Dermis blood vessel endothelial cell (primary cell): ENCODE data around the gene UBE2O. TPM values are rescaled to one million over a fixed set of nuclear protein-coding genes. Genes with fewer than 3 reads are reported as not detected.

ENCODE experiments used
- DNase-seq: peaks from one replicate; pipeline ENCODE4 v3.0.0; 2010
- total RNA-seq: library from RNA; depleted of rRNA; stranded (reverse); fragments of >200 nt; gene quantifications from 2 replicates; pipeline ENCODE4 v1.2.3, GENCODE V29; 2014

Gene UBE2O
- total RNA-seq, 1 donor from 2014 or later: 20.9 TPM

DNA sequence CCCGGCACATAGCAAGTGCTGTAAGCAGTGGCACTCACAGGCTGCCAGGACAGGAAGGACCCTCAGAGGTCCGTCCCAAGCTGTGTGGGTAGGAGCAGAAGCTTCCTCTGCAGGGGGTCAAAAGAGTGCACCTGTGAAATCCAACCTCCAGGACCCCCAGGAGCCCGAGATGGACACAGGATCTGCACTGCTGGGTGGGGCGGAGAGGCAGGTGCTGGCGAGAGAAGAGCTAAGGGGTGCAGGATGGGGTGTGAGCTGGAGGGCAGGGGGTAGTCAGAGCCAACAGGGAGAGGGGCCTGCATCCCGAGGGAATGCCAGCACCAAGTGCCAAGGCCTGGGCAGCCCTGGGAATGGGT, 13.8 kb upstream of the UBE2O start:
- DNase-seq: no peak

DNA sequence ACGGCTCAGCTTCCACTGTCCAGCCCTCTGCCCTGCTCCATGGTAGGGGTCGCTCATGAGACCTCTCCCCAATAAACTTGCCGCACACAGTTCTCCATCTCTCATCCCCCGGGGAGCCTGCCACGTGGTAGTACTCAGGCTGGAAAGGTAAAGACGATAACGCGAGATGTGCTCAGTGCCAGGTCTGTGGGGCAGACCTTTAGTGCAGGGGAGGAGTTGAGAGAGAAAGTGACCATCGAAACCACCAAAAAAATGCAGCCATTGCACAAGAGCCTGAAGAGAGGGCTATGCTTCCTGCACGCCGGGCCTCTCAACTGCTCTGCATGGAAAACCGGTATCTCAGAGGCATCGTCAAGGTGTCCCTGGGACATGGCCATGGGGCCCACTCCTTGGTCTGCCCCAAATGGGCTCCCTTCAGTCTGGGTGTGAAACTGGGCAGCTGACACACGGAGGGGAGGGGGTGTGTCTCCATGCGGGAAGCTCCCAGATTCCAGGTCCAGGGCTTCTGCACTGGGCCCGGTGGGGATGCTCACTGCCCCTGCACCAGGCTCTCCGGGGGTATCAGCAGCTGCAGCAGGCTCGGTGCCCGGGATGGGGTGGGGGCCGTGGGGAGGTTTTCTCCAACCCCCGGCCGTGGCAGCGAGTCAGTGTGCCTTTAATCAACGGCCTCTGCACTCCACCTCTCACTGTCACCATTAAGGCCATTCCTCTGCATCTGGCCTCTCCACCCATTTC, 9.8 kb upstream of the UBE2O start:
- DNase-seq: no peak

DNA sequence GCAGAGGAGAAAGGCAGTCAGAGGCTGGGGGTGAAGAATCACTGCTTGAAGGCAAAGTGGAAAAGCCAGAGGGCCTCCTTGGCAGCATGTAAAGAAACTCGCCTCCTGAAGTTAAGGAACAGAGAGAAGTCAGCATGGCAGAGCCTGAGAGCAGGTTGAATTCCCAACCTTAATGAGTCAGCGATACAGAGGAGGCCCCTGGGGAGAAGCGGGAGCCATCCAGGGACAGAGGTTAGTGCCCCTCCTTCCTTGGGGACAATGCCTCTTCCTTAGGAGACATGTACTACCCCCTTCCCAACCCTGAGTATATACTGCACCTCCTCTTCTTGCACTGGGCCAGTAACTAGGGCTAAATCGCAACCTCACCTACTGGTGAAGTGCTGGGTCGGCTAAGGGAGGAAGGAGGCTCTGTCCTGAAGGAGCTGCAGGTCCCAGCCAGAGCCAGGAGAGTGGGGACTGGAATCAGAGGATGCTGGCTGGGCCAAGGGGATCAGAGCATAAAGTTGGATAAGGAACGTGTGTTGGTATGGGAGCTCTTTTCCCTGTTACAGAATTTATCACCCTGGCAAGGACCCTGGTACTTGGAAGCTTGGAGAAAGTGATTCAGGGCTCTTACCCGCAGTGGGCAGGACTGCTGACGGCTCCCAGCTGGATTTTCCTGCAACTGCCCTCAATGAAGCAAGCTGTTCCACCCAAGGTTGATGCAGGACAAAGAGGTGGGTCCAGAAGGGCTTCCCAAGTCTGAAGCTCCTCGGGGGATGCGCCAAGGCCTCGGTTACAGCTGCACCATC, 9.0 kb upstream of the UBE2O start:
- DNase-seq: no peak

DNA sequence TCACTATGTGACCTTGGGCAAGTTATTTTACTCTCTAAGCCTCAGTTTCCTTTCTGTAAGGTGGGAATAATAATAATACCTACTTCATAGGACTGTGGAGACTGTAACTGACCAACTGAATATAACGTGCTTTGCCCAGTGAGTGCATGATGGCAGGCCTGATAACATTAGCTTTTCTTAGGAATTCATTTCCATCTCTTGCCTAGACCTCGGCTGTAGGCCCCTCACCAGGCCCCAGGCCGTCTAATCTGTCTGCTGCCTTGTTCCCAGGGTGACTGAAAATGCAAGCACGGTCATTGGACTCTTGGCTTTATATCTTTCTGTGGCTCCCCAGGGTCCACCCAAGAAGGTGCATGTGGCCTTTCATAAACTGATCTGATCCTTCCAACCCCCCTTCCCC, 6.7 kb upstream of the UBE2O start:
- DNase-seq: no peak

DNA sequence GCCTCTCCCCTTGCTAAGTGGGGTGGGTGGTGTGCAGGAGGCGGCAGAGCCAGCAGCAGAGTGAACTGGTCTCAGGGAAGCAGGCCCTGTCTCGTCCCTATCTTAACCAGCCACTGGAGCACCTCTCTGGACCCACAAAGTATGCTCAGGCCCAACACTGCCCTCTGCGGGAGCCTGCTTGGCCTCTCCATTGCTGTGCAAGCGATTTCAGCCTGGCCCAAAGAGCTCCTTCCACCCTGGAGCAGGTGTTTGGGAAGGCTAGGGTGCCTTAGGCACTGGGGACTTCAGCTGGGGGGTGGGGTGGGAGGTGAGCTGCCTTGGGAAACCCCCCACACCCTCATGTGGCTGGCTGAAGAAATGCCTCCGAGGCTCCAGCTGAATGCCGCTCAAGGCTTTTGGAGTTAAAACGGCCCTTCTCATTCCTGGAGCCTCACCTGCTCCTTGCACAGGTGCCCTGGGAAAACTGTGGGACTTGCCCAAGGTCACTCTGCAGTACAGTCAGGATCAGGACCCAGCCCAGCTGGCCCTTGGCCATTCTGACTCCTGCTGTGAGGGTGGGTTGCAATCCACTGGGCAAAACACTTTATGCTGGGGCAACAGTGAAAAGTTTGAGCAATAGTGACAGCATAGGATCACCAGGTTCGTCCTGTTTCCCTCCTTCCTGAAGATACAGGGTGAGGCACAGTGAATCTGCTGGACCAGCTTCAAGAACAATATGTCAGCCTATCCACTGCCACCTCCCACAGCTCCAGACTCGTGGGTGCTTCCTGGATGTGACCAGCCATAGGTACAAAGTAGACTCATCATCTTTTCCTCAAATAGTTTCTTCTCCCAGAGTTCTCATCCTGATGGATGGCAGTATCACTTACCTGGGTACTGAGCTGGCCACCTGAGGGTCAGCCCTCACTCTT, 5.9 kb upstream of the UBE2O start:
- peak; percentile 79 for DNase-seq

DNA sequence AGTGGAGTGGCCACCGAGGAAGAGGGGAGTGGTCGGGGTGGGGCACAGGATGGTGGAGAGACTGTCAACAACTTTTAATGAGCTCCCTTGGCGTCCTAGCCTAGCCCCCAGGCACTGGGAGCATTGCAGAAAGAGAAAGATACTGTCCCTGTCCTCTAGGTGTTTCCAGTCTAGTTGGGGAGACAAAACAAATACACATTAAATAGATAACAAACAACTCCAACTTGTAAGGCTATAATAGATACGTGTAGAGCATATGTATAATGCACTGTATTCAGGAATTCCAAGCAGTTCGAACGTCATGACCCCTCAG, 435 bp upstream of the UBE2O start:
- no peak for DNase-seq

DNA sequence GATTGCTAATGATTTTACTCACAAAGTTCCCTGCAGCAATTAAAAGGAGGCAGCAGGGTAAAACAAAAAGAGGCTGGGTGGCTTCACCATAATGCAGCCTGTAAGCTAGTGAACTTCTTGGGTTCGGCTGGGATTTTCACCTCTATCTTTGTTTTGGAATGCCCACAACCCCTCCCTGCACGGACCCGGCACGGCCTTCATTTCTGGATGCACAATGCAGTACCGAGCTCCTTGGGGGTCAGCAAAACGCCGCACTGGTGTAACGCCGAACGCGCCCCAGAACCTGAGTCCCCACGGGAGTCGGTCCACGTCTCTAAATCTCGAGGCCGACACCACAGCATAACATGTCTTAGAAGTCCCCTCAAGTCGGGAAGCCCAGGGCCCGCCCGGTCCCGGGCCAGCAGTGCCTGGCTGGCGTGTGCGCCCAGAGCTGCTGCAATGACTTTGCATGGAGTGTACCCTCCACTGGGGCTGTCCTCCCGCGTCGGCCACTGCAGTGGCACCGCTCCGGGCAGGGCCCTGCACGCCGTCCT, 759 bp downstream of the UBE2O start:
- peak; percentile 30 for DNase-seq

DNA sequence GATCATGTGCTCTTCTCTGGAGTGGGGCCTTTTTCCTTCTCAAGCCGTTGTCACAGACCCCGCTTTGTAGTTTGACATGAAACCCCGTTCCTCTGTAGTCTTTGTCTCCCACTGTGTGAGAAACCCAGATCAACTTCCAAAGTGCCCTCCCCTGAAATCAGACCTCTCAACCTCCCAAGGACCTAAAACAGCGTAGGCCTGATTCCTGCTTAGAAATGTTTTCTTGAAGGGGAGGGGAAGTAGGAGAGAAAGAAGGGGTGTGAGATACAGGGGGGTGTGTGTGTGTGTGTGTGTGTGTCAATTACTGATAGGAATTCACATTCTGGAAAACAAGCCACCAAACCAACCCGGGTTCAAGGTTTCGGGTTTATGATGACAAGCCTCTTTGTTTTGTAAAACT, 1.4 kb downstream of the UBE2O start:
- DNase-seq: no peak

DNA sequence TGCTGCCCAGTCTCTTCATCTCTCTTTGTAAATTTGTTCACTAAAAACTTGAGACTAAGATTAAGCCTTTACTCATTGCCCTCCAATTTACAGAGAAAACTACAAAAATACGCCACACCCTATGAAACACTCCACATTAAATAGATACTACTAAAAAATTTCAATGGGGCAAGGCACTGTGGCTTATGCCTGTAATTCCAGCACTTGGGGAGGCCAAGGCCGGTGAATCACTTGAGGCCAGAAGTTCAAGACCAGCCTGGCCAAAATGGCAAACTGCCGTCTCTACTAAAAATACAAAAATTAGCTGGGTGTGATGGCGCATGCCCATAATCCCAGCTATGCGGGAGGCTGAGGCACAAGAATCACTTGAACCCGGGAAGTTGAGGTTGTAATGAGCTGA, 3.8 kb downstream of the UBE2O start:
- no peak for DNase-seq

DNA sequence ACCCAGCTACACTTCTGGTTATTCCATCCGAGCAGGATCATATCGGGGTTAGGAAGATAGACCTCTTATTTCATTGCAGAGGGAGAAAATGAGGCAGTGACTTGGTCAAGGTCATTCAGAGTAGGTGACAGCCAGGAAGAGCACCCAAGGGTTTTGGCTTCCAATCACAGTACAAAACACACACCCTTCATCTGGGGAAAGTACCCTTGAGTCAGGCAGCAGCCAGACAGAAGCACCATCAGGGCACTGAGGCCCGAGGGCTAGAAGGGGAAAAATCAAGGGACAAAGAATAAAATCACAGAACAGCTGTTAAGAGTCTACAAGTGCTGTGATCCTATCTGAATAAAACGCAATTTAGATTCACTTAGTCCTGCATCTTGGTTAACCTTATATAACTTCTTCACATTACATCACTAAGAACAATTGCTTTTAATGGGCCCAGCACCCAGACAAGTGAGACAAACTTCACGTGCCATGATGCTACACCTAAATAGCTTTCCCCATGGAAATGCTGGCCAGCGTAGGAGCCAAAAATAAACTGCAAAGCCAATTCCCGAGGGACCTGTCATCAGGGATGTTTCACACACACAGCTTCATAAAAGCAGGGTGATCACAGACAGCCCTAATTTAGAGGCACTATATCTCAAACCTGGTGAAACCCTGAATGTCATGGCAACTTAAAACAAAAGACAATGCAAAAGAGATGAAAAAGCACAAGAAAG, 4.9 kb downstream of the UBE2O start:
- DNase-seq: no peak

DNA sequence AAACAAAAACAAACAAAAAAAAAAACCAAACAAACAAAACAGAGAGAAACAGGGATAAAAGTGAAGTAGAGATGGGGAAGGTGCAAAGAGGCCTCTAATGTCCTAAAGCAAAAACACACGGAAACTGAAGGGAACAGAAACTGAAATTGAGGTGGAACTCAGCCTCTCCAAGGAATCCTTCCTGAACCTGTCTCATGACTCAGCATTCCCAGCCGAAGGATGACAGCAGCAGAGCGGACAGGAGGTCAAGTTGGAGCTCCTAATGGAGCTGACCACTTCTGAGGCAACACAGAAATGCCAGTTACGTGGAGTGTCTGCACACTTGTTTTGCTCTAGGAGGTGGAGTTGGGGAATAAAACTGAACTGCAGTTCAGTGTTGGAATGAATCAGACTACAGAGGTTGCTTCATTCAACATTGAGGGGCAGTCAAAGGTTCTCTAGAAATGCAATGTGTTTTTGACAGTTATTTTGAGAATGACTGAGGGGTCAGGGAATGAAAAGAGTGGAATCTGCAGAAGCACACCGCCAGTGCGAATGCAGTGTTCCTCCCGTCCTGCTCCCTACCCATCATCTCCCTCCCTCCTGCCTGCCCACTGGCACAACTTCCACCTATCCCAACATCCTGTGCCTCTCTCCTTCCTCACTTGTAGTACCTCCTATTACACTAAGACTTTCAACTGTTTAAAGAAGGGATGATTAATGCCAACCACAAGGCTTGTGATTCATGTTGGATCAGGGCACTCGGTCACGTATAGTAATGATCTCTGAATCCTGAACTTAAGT, 6.3 kb downstream of the UBE2O start:
- DNase-seq: peak; percentile 52

DNA sequence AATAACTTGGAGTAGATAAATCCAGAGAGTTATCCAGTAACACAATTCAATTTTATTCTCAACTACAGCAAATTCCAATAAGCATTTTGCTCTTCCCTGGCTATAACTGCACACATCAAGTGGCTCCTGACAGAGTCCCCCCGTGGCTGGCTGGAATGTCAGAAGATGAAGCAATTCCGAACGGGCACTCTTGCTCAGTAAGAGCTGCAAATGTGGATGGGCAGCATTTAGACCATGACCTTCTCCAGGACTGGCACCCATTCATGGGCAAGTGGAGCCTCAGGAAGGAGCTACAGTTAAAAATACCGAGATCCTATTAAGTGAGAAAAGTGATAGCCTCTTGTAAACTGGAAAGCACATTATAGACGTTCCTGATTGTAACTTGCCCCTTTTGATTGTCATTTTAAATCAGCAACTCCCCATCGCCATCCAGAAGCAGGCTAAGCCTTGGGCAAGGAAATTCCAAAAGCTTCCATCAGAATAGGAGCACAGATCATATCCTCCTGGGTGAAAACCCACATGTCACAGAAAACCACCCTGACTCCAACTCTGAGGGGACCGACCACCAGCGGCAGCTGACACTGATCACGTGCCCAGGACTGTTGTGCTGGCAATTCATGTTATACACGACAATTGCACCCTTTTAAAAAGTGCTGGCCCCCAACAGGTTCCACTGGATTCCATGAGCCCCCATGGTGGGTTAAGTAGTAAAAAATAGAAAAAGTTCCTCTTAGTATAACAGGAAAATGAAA, 7.1 kb downstream of the UBE2O start:
- DNase-seq: no peak

DNA sequence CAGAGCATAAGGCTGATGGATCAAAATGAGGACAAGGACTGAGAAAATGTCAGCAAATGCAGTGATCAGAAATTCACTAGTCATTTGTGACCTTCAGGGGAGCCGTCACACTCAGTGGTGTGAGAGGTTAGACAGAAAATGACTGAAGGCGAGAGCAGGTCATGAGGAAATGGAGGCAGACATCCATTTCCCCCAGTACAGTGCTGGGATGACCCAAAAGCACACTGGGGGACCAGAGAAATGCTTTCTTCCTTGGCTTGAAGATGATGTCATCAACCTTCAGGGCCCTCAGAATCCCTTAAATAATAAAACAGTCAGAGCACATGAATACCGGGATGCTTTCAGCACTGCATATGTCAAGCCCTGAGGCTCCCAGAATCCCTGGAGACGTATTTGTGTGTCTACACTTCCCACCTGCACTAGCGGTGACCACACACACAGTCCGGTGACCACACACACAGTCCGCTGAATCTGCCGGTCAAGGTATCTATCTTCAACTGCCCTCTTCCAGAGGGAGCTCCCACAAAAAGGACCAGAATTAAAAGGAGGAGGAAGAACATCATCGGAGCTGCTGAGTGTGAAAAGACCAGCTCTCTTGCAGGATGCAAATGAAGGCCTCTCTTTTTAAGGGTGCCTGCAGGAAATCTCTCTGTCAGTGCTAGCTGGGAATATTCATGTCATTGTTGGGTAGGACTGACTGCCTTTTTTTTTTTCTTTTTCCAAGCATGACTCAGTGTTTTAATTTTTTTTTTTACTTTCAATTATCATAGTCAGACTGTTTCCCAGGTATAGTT, 8.2 kb downstream of the UBE2O start:
- DNase-seq: peak; percentile 22

DNA sequence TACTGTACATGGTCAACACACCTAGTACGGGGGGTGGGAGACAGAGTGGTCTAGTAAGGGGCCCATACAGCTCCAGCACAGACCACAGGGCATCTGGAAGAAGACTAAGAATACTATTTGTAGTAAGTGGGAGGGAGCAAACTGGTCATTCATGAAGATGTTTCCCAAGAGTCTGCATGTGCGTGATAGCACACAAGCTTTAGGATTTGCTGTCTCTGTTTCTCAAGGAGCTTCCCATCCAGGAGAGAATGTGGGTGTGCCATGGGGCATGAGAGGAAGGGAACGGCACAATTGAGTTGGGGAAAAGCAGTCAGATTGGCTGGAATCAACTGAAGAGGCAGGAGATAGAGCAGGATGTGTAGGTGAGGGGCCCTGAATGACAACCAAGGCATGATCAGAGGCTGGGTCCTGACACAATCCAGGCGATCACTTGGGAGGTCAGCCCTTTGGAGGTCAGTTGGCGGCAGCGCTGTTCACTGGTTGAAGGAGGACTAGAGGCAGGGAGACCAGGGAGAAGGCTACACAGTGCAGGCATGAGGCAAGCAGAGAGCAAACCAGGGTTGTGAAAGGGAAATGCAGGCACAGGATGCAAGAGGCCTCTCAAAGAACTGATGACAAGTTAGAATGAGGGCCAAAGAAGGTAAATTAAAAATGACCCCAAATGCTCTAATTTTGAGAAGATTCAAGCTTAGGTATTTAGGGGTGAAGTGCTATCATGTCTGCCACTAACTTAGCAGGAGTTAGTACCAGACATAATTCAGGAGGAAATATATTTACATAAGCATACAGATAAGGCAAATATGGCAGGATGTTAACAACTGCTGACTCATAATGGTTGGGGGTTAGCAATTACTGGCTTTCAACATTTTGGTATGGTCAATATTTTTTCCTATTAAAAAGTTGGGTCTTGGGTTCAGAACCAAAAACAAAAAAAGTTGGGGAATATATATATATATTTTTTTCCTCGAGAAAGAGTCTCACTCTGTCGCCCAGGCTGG, 10.3 kb downstream of the UBE2O start:
- peak; percentile 36 for DNase-seq

DNA sequence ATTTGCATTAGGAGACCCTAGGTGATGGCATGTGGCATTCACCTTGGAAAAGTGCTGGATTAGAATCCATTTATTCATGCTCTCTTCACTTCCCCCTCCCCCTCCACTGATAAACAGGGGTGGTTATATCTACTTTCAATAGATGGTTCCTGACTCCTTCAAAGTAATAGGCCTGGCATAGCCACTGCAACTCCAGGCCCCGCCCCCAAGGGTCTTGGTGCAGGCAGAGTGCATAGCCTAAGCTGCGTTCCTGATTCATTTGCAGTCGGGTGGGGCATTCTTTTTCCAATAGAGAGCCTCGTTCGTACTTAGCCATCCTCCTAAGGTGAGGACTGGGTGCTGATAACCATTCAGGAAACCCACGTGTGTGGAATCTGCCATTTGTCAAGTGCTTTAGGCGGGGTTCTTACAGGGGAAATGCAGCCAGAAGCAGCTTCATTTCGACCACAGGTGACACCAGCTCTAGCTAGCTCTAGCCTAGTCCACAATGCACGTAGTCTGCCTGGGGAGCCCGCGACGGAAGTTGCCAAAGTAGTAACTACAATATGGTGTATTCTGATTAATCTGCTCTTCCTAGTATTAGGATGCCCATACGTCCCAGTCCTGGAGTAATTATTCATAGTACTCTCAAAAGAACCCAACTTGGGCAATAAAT, 11.1 kb downstream of the UBE2O start:
- no peak for DNase-seq

DNA sequence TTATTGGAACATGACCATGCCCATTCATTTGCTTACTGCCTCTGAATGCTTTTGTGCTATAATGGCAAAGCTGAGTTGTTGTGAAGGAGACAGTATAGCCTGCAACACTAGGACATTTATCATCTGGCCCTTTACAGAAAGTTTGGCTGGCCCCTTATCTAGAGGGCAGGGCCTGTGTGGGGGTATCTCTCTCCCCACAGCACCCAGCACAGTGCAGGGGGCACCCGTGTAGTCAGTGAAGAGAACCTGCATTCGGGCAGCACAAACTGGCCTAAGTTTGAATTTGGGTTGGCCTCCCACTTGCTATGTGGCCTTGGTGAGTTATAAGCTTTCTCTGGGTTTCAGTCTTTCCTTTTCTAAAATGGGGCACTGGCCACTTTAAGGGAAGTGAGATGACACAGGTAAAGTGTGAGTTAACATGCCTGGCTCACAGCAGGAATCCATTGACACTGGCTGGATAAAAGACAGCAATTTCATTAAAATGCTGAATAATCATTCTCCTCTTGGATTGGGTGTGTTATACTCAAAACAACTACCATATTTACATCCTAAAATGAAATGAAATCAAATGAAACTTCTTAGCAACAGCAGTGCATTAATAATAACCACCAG, 12.1 kb downstream of the UBE2O start:
- DNase-seq: no peak

DNA sequence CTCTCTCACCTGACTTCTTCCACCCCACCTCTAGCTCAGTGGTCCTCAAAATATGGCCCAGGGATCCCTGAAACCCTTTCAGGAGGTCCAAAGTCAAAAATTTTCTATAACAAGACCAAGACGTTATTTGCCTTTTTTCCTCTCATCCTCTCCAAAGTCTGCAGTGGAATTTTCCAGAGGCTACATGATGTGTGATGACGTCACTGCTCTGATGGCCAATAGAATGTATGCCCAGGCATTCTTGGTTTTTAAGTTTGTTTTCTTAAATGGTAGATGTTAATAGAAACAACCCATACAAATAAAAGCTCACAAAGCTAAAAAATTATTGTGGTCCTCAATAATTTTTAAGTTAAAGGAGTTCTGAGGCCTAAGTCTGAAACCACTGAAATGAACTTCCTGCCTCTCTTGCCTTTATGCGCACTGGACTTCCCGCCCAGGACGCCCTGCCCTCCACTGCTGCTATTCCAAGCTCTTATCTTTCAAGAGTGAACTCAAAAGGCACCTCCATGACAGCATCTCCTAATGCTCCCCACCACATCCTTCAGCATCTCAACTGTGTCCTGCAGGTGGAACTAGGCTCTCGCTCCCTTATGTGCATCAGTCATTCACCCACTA, 13.5 kb downstream of the UBE2O start:
- DNase-seq: no peak
